Stimulated activated CD8-positive, alpha-beta memory T cell treated with anti-CD3 and anti-CD28 coated beads, Interleukin-4, amount 100 ng/mL, for 4 hours (primary cell): Measurements from ENCODE around the gene EYA2.

Experiments used
- DNase-seq, 2 donors: peaks; one replicate each; pipeline ENCODE4 v3.0.0-alpha.2; 2020; ENCODE audit warnings: low read depth in 2 of 2, low spot score in 1 of 2

Gene EYA2

DNA sequence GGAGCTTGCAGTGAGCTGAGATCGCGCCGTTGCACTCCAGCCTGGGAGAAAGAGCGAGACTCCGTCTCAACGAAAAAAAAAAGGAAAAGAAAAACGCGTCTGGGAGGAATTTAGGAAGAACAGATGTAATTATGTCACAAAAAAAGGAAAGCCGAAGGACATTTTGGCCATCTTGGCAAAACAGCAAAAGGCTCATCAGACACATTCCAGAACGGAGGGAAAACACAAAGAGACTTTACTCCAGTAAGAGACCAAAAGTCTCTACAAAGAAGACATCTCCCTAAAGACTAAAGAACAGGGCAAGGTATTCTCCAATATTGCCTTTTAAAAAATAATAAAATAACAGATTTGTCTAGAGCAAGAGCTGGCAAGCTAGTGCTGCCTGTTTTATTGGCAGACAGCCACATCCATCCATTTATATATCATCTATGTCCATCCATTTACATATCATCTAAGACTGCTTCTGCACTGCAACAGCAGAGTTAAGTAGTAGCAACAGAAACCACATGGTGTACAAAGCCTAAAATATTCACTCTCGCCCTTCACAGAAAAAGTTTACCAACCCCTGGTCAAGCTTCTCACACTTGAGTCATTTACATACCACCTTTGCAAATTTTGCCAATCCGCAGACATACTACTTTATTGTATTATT is 328.0 kb downstream of the EYA2 start:
- no peak for DNase-seq

DNA sequence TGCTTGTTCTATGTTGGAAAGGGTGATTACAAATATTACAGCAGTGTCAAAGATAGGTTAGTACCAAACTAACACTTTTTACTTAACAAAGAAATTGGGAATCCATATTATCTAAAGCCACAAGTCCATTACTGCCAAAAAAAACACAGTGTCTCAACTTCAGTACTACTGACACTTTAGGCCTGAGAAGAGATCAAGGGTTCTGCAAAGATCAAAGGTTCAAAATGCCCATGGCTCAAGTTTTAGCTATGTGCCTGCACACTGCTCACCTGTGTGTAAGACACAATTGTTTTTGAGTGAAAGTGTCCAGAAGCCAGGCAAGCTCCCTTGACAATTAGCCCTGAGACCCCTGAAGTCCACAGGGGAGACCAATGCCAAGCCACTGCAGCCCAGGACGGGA is 329.3 kb downstream of the EYA2 start:
- DNase-seq, result no peak

DNA sequence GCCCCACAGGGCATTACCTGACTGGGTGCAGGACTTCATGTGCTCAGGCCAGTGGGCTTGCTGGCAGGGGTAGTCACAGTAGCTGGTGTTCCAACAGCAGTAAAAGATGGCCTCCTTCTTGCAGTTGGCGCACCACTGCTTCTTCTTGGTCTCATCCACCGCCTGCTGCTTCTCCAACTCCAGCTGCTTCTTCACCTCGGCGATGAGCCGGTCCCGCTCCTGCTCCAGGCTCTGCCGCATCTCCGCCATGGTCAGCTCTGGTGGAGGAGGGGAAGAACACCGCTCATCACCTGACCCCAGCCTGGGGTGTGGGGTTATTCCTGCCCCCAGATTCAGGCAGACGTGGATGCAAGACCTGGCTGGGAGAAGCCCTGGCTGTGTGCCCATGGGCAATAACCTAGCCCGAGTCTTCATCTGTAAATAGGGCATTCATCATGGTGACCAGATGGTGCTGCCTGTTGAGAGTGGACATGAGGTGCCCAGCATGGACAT is 329.7 kb downstream of the EYA2 start:
- no peak for DNase-seq

DNA sequence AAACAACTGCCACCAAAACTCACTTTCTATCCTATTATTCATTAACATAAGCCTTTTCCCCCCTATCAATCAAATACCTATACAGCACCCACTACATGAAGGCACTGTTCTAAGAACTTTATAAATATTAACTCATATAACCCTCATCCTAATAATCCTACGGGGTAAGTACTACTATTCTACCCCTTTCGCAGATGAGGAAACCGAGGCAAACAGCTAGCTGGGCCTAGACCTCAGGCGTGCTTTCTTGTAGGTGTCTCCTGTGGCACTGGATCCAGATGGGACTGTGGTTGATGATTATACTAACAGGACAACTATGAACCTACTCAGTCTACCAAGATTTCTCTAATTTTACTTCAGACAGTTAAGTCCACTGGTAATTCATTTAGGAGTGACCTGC is 330.2 kb downstream of the EYA2 start:
- DNase-seq, result no peak

DNA sequence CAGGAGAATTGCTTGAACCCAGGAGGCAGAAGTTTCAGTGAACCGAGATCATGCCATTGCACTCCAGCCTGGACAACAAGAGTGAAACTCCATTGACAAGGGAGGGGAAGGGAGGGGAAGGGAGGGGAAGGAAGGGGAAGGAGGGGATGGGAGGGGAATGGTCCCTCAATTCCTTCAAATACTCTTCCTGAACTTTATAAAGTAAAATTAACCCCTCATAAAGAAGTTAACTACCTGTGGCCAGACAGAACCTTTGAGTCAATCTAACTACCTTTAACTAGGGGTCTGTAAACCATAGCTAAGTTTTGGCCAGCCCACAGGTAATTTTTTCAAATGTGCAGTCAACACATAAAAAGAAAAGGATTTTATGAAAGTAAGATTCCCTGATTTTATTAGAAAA is 330.8 kb downstream of the EYA2 start:
- no peak for DNase-seq

DNA sequence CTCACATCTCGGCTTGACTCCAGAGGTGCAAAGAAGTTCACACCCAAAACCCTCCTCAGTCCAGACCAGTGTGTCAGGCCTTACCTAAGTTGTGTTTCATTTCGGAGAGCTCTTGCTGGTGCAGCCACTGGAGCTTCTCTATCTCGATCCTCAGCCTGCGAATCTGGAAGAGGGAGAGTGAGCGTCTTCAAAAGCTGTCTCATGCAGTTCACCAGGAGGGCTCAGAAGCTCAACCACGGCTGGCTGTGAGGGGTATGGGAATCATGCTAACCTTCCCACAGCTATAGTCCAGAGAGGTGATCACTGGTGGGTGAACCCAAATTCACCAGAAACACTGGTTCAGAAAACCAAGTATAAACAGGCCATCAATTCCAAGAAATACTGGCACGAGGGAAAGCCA is 332.5 kb downstream of the EYA2 start:
- DNase-seq, result no peak

DNA sequence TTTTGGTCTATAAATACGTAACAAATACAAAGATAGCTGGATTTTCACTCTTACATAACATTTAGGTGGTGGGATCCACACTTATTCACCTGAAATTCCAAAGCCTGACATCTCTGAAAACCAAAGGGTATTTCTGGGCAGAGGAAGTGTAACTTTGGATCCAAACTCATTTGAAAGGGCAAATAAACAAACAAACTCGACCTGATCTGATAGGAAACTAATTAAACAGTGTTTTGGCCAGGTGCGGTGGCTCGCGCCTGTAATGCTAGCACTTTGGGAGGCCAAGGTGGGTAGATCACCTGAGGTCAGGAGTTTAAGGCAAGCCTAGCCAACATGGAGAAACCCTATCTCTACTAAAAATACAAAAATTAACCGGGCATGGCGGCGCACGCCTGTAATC is 332.9 kb downstream of the EYA2 start:
- DNase-seq, result no peak

DNA sequence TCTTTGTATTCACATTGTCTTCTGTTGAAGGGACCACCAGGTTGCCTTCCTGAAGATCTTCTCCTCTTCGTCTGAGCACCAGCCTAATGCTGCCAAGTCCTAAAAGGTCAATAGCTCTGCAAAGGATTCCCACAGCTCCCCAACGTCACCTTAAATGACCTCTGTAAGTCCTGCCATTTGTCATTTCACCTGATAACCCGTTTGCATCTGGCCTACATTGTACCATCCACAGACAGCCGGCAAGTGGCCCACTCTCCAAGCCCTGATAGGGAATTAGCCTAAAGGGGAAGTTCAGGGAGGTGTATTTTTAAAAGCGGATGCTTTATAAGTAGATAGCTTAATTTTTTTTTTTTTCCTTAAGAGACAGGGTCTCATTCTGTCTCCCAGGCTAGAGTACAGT is 334.0 kb downstream of the EYA2 start:
- no peak for DNase-seq

DNA sequence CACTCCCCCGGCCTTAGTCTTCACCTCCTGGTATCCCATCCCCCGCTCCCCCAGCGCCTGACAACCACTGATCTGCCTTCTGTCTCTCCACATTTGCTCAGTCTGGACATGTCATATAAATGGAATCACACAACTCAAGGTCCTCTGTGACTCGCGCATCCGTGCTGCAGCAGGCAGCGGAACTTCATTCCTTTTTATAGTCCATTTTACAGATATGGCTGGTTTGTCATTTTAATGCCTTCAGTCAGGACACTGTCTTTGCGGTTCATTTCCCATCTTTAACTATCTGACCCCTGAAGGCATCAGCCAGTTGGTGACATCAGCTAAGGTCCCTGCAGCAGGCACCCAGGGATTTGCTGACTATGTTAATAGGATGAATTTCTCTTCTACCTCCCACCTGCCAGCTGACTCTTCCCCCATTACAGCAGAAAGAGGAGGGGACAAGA is 336.2 kb downstream of the EYA2 start:
- no peak for DNase-seq

DNA sequence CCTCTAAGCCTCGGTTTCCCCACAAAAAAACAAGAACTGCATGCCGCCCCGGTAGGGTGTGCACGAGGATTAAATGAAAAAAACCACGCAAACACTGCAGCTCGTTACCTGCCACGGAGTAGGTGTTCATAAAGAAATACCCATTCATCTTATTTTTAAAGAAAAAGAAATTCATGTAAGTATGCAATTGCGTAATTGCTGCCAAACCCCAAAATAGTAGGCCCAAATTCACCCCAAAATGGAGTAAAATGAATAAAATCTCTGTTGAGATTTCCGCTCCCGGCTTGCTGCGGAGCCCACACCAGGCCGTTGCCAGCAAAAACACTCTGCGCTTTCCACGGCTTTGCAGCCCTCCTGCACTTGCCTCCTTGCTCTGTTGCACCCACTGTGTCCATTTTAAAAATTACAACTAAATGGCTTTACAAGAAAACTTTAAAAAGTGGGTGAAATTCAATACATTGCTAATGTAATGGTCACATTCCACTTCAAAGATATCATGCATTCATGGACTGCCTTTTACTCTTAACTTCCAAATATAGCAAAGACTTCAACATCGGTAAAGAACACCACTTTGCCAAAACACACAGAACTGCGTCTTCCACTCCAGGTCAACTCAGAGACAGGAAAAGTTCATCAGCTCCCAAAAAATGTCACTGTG is 336.9 kb downstream of the EYA2 start:
- DNase-seq, result no peak

DNA sequence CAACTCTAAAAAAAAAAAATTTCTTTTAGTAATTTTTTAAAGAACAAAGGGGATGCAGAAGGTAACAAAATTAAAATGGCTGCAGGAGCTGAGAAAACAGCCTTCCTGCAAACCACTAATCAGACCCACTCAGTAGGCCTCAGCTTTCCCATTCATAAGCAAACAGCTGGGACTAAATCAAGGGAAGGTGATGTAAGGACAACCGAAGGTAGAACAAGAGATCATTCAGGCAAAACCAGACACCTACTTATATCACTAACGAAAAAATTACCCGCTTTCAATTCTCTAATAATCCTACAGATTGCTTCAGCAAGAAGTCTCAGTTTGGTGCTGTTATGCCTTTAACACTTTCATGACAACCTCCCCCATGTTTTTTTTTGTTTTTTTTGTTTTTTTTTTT is 337.9 kb downstream of the EYA2 start:
- DNase-seq, result no peak

DNA sequence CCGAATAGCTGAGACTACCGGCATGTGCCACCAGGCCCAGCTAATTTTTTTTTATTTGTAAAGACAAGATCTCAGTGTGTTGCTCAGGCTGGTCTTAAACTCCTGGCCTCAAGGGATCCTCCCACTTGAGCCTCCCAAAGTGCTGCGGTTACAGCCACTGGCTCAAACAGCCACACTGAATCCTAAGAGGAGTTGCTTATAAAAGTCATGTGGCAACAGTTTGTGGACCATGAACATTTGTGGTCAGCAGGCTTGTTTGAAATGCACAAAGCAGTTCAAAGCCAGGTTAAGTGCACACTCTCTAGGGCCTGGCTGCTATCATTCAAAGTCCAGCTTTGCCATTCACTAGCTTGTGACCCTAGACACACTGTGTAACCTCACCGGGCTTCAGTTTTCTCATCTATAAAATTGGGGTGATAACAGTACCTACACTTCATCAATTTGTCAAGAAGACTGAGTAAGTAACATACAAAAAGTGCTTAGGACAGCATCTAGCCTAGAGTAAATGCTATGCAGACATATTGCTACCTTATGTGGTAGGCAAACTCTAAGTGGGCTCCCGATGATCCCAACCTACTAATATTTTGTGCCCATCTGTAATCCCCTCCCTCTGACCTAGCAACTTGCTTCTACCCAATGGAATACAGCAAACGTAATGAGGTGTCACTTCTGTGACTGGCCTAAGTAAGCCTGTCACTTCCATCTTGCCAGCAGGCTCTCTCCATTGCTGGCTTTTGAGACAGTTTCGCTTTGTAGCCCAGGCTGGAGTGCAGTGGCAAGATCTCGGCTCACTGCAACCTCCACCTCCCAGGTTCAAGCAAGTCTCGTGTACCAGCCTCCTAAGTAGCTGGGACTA is 338.9 kb downstream of the EYA2 start:
- DNase-seq, result no peak

DNA sequence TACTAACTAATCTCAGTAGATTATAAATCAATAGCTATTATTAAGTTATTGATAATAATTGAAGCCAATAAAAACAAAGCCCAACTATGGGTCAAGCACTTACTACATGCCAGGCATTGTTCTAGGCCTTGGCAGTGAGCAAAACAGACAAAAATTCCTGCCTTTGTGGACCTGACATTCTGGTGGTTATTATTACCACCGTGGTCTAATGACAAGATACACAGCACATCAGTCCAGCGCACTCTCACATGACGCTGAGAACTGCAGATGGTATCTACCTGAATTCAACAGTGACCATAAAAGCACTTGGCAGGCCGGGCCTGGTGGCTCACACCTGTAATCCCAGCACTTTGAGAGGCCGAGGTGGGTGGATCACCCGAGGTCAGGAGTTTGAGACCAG is 340.5 kb downstream of the EYA2 start:
- DNase-seq, result no peak

DNA sequence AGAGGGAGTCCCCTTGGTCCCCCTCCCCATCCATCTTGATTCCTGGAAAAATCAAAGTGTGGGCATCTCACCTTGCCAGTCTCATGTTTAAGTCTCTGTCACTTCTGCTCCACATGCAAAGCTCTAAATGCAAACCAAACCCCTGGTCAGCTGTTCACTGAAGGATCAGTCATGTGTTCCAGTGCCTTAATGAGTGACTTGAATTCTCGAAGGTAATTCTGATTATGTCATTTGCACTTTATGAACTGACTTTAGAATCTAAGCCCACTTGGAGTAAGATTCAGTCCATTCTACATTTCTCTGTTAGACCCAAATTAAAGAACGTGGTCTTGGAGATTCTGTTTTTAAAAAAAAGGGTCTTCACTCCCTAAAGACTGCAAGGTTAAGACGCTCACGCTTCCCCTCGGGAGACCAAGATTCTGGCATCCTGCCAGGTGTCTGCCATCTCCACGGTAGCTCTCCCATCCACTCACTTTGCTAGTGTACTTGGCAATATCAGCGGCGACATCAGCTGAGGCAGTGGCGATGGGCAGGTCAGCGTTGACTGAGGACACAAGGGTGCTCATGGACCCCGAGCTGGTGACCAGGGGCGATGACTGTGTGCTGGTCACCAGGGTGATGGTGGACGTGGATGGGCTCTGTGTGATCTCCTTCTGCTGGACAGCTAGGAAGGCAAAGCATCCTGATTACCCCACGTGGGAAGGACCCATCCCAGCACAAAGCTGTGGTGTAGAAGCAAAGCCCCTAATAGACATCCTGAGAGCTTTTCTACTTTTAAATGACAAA is 341.4 kb downstream of the EYA2 start:
- DNase-seq, result no peak

DNA sequence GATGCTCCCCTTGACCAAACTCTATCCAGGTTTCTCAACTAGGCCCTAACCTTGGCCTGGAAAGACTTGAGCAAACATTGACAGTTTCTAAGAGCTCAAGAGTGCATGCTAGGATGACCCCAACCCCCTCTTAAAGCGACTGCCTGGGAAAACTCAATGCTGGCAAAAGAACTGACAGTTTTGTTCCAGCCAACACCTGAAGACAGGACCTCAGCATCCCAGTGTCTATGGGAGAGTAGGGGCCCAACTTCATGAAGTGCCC is 341.9 kb downstream of the EYA2 start:
- DNase-seq, result no peak

DNA sequence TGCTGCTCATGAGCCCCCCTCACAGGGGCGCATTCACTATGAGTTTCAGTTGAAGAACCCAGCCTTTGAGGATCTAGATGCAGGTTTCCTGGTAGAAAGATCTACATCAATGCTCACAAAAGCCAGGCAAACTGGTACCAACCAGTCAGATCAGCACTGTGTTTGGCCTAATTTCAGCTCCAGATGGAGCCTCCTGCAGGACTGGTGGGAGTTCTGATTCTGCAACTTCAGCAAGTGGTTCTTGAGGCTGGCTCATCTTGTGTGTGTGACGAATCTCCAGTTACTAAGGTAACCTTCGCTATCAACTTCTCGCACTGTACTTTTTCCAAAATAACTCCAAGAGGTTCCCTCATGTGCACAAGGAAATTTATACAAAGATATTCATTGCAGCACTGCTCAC is 343.1 kb downstream of the EYA2 start:
- DNase-seq, result no peak
